HEK293 (cell line): Measurements from ENCODE around the gene OPA3.
A peak's percentile ranks its signal among the peaks of the same experiment; 100 is the strongest.

ENCODE experiments used
- KLF10 ChIP-seq: fragments of 450-650 bp; IDR thresholded peaks from 2 replicates; pipeline ENCODE4 v1.5.1; 2018; ENCODE audit warnings: missing biosample characterization, mild to moderate bottlenecking, missing genetic modification characterization
- KLF16 ChIP-seq: fragments of 450-650 bp; formaldehyde crosslinking; IDR thresholded peaks from 2 replicates; pipeline ENCODE4 v1.5.1; 2017; ENCODE audit warnings: missing biosample characterization, missing genetic modification characterization
- KLF17 ChIP-seq: fragments of 450-650 bp; formaldehyde crosslinking; IDR thresholded peaks from 2 replicates; pipeline ENCODE4 v1.5.1; 2016; ENCODE audit warnings: missing biosample characterization, missing genetic modification characterization
- KLF7 ChIP-seq: fragments of 450-650 bp; formaldehyde crosslinking; IDR thresholded peaks from 2 replicates; pipeline ENCODE4 v1.5.1; 2016; ENCODE audit warnings: missing biosample characterization, missing genetic modification characterization, borderline replicate concordance
- PRDM10 ChIP-seq: fragments of 450-650 bp; formaldehyde crosslinking; IDR thresholded peaks from 2 replicates; pipeline ENCODE4 v1.5.1; 2016; ENCODE audit warnings: missing biosample characterization, missing genetic modification characterization
- RBAK ChIP-seq: fragments of 450-650 bp; formaldehyde crosslinking; IDR thresholded peaks from 2 replicates; pipeline ENCODE4 v1.5.1; 2016; ENCODE audit warnings: missing biosample characterization, missing genetic modification characterization
- WT1 ChIP-seq: fragments of 450-650 bp; formaldehyde crosslinking; IDR thresholded peaks from 2 replicates; pipeline ENCODE4 v1.5.1; 2016; ENCODE audit warnings: missing biosample characterization, missing genetic modification characterization
- ZBTB10 ChIP-seq: fragments of 450-650 bp; formaldehyde crosslinking; IDR thresholded peaks from 2 replicates; pipeline ENCODE4 v1.5.1; 2016; ENCODE audit warnings: missing biosample characterization, missing genetic modification characterization
- ZBTB11 ChIP-seq: fragments of 450-650 bp; formaldehyde crosslinking; conservative IDR thresholded peaks from 2 replicates; pipeline ENCODE4 v1.5.1; 2016; ENCODE audit warnings: low read depth, missing biosample characterization, missing genetic modification characterization
- ZBTB17 ChIP-seq: fragments of 450-650 bp; formaldehyde crosslinking; IDR thresholded peaks from 2 replicates; pipeline ENCODE4 v1.5.1; 2016; ENCODE audit warnings: missing biosample characterization, missing genetic modification characterization
- ZBTB7A ChIP-seq: fragments of 450-650 bp; formaldehyde crosslinking; IDR thresholded peaks from 2 replicates; pipeline ENCODE4 v1.5.1; 2016; ENCODE audit warnings: low read depth, missing biosample characterization, missing genetic modification characterization
- ZFP3 ChIP-seq: fragments of 450-650 bp; formaldehyde crosslinking; IDR thresholded peaks from 2 replicates; pipeline ENCODE4 v1.5.1; 2016; ENCODE audit warnings: low read depth, missing biosample characterization, missing genetic modification characterization
- ZNF112 ChIP-seq: fragments of 450-650 bp; formaldehyde crosslinking; IDR thresholded peaks from 2 replicates; pipeline ENCODE4 v1.5.0; 2017; ENCODE audit warnings: missing biosample characterization, missing genetic modification characterization
- ZNF140 ChIP-seq: fragments of 450-650 bp; formaldehyde crosslinking; IDR thresholded peaks from 2 replicates; pipeline ENCODE4 v1.5.1; 2016; ENCODE audit warnings: missing biosample characterization, missing genetic modification characterization
- ZNF214 ChIP-seq: fragments of 450-650 bp; formaldehyde crosslinking; IDR thresholded peaks from 2 replicates; pipeline ENCODE4 v1.5.1; 2017; ENCODE audit warnings: missing biosample characterization, mild to moderate bottlenecking, missing genetic modification characterization, borderline replicate concordance
- ZNF398 ChIP-seq: fragments of 450-650 bp; formaldehyde crosslinking; IDR thresholded peaks from 2 replicates; pipeline ENCODE4 v1.5.1; 2017; ENCODE audit warnings: missing biosample characterization, missing genetic modification characterization
- ZNF501 ChIP-seq: fragments of 450-650 bp; formaldehyde crosslinking; IDR thresholded peaks from 2 replicates; pipeline ENCODE4 v1.5.1; 2016; ENCODE audit warnings: missing biosample characterization, missing genetic modification characterization
- ZNF596 ChIP-seq: fragments of 450-650 bp; IDR thresholded peaks from 2 replicates; pipeline ENCODE4 v1.5.0; 2018; ENCODE audit warnings: missing biosample characterization, mild to moderate bottlenecking, missing genetic modification characterization, moderate library complexity
- ZNF645 ChIP-seq: fragments of 450-650 bp; formaldehyde crosslinking; IDR thresholded peaks from 2 replicates; pipeline ENCODE4; 2016; ENCODE audit warnings: missing biosample characterization, missing genetic modification characterization
- ZNF660 ChIP-seq: fragments of 450-650 bp; IDR thresholded peaks from 2 replicates; pipeline ENCODE4 v1.5.1; 2018; ENCODE audit warnings: missing biosample characterization, mild to moderate bottlenecking, missing genetic modification characterization
- ZNF664 ChIP-seq: fragments of 450-650 bp; formaldehyde crosslinking; IDR thresholded peaks from 2 replicates; pipeline ENCODE4 v1.5.1; 2016; ENCODE audit warnings: missing biosample characterization, missing genetic modification characterization
- ZNF76 ChIP-seq: fragments of 450-650 bp; formaldehyde crosslinking; IDR thresholded peaks from 2 replicates; pipeline ENCODE4; 2016; ENCODE audit warnings: low read depth, missing biosample characterization, missing genetic modification characterization, borderline replicate concordance
- ZXDB ChIP-seq: fragments of 450-650 bp; formaldehyde crosslinking; IDR thresholded peaks from 2 replicates; pipeline ENCODE4 v1.5.1; 2016; ENCODE audit warnings: missing biosample characterization, missing genetic modification characterization

Gene OPA3

GRCh38 chr19:45506246-45506988, 78.2 kb downstream of the OPA3 start (continued):
- peak; percentile 45 for TF ChIP-seq PRDM10 (tag by site-specific recombination)
- TF ChIP-seq ZBTB7A (tag by site-specific recombination), result peak; percentile 89; the same call in 1 of the 2 replicates
- TF ChIP-seq WT1 (tag by site-specific recombination), result peak; percentile 60
- peak; percentile 91 for TF ChIP-seq KLF16 (tag by site-specific recombination)
- 0 out of 2 replicates have a peak, but pooled peaks have one; percentile 62 for TF ChIP-seq KLF7 (tag by site-specific recombination)
- no peak for TF ChIP-seq ZNF140
- peak; percentile 87 for TF ChIP-seq ZNF398 (tag by site-specific recombination)
- TF ChIP-seq ZNF660 (tag by site-specific recombination), result 0 out of 2 replicates have a peak, but pooled peaks have one; percentile 64
- TF ChIP-seq ZNF645 (tag by site-specific recombination), result no peak
- 0 out of 2 replicates have a peak, but pooled peaks have one; percentile 45 for TF ChIP-seq ZNF76 (tag by site-specific recombination)
- no peak for TF ChIP-seq ZNF596
- peak; percentile 46; the same call in 1 of the 2 replicates for TF ChIP-seq KLF17
- 0 out of 2 replicates have a peak, but pooled peaks have one; percentile 26 for TF ChIP-seq ZBTB17 (tag by site-specific recombination)
- peak; percentile 28; the same call in 1 of the 2 replicates for TF ChIP-seq ZXDB (tag by site-specific recombination)
- no peak for TF ChIP-seq RBAK
- TF ChIP-seq ZNF664, result no peak
- TF ChIP-seq ZNF501 (tag by site-specific recombination), result peak; percentile 55; the same call in 1 of the 2 replicates
- peak; percentile 96 for TF ChIP-seq KLF10 (tag by site-specific recombination)
- TF ChIP-seq ZNF112 (tag by site-specific recombination), result no peak
- TF ChIP-seq ZNF214 (tag by site-specific recombination), result no peak
- TF ChIP-seq ZFP3 (tag by site-specific recombination), result no peak
- peak; percentile 87 for TF ChIP-seq ZBTB10 (tag by site-specific recombination)
- TF ChIP-seq ZBTB11 (tag by site-specific recombination), result 0 out of 2 replicates have a peak, but pooled peaks have one; percentile 29
